ENCODE measurements around the gene CCDC85B. TPM values are rescaled to one million over a fixed set of nuclear protein-coding genes. Genes with fewer than 3 reads are reported as not detected.
A peak's percentile ranks its signal among the peaks of the same experiment; 100 is the strongest.

The CCDC85B gene
- total RNA-seq, 2 donors from 2014 or later: 11.2 to 16.3 TPM

DNA sequence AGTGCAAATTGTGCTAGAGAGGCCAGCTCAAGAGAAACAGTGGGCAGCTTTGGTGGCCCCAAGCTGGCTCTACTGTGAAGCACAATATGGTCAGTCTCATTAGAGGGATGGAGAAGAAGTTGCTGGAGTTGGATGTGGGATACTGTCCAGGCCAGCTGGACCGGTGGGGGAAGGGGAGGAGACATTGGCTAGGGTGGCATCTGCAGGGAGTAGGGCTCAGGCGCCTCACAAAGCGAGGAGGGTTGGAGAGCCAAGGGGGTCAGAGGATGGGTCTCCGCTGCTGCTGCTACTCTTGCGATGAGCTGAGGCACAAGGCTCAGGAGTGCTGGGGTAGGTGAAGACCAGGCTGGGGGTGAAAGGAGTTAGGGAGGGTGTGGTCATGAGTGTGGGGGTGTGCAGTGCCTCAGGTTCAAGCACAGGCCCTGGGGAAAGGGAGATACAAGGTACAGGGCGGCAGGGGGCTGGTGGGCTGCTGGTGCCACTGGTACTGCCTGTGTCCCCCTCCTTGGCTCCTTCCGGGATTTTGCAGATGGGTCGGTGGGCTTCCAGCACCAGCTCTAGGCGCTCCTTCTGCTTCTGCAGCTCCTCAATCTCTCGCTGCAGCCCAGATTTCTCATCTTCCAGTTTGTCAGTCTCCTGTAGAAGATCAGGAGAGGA, 2.3 kb downstream of the CCDC85B start:
- Histone ChIP-seq H3K4me1 (peaks cover 1% of the 10 kb centered on the region), H3K9me3 (no peaks in the 10 kb centered on the region), H3K36me3 (no peaks in the 10 kb centered on the region), H3K27ac (peak overlapping the region; percentile 42), H3K9ac (ENCODE audit: low read depth in 2 of 2, low read length in 2 of 2) (no peak overlapping the region), H3K27me3 (no peaks in the 10 kb centered on the region), H3K4me3 (peak overlapping the region; percentile 66)
- TF ChIP-seq CTCF (IDR thresholded peaks at IDR 0.05): no peak
- DNase-seq: no peak
- intact Hi-C loops (cut with DNase I): no loop called here

- peak overlapping the region; percentile 61 to 64 for H3K9ac ChIP-seq (ENCODE audit: low read depth in 2 of 2, low read length in 2 of 2)
- no peak for TF ChIP-seq CTCF (IDR thresholded peaks at IDR 0.05)
- H3K4me3 ChIP-seq: peak overlapping the region; percentile 21
- intact Hi-C loops (cut with DNase I): no loop called here
- no peaks in the 10 kb centered on the region for H3K9me3 ChIP-seq
- no peaks in the 10 kb centered on the region for H3K36me3 ChIP-seq
- DNase-seq: no peak
- no peaks in the 10 kb centered on the region for H3K4me1 ChIP-seq
- H3K27me3 ChIP-seq: no peaks in the 10 kb centered on the region
- peak overlapping the region; percentile 74 for H3K27ac ChIP-seq
These were observed 3.6 kb downstream of the CCDC85B start for GRCh38 chr11:65894034-65894591.

DNA sequence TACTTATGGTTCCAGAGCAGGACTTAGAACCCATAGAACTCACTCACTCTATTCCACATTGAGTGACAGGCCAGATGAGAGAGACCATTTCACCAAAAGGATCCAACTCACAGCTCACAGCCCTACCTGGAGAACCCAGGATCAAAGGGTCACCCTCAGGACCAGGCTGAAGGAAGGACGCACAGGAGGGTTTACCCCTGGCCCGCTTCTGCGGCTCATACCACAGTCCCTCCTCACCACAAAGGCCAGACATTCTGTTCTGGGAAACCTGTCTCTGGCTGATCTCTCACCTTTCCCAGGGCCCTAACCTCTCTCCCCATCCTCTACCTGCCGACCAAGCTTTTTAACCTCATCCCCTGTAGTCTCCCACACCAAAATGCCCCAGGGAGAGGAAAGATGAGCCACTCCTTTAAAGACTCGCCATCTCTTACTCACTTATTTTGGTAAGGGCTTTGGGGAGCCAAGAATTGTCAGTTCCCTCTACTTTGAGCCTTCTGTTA, 5.1 kb downstream of the CCDC85B start:
- no peak for DNase-seq
- H3K4me3 ChIP-seq: no peak overlapping the region
- intact Hi-C loops (cut with DNase I): no loop called here
- H3K4me1 ChIP-seq: peaks cover 9% of the 10 kb centered on the region
- H3K36me3 ChIP-seq: no peaks in the 10 kb centered on the region
- H3K27me3 ChIP-seq: no peaks in the 10 kb centered on the region
- TF ChIP-seq CTCF (IDR thresholded peaks at IDR 0.05): no peak
- H3K9me3 ChIP-seq: no peaks in the 10 kb centered on the region
- no peak overlapping the region for H3K9ac ChIP-seq (ENCODE audit: low read depth in 2 of 2, low read length in 2 of 2)
- no peak overlapping the region for H3K27ac ChIP-seq

GRCh38 chr11:65896034-65896999, 5.8 kb downstream of the CCDC85B start:
- no peak for TF ChIP-seq CTCF (IDR thresholded peaks at IDR 0.05)
- no peak for DNase-seq
- no peaks in the 10 kb centered on the region for H3K36me3 ChIP-seq
- H3K4me3 ChIP-seq: no peak overlapping the region
- H3K27me3 ChIP-seq: no peaks in the 10 kb centered on the region
- H3K27ac ChIP-seq: no peak overlapping the region
- H3K9ac ChIP-seq (ENCODE audit: low read depth in 2 of 2, low read length in 2 of 2): no peak overlapping the region
- H3K4me1 ChIP-seq: peaks cover 9% of the 10 kb centered on the region
- H3K9me3 ChIP-seq: no peaks in the 10 kb centered on the region
- intact Hi-C loops (cut with DNase I): no loop called here

DNA sequence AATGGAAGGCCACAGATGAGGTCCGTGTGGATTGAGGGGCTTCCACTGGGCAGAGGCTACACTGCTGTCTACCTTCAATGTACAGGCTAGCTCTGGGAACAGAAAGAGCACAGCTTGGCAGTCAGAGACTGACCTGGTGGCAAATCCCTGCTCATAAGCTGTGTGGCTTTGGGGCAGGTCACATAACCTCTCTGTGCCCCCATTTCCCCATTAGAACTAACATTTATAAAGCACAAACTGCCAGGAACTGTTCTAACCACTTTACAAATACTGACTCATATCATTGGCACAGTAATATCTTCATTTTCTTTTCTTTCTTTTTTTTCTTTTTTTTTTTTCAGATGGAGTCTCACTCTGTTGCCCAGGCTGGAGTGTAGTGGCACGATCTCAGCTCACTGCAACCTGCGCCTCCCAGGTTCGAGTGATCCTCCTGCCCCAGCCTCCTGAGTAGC, 6.6 kb downstream of the CCDC85B start:
- Histone ChIP-seq H3K27me3 (no peaks in the 10 kb centered on the region), H3K4me3 (no peak overlapping the region), H3K9ac (ENCODE audit: low read depth in 2 of 2, low read length in 2 of 2) (no peak overlapping the region), H3K9me3 (no peaks in the 10 kb centered on the region), H3K4me1 (peaks cover 9% of the 10 kb centered on the region), H3K27ac (no peak overlapping the region), H3K36me3 (no peaks in the 10 kb centered on the region)
- intact Hi-C loops (cut with DNase I): no loop called here
- no peak for DNase-seq
- TF ChIP-seq CTCF (IDR thresholded peaks at IDR 0.05): no peak

All from colonic mucosa (tissue), 4 donors.